22Rv1 (cell line): ENCODE results near the gene ONECUT1.
A peak's percentile ranks its signal among the peaks of the same experiment; 100 is the strongest.

Experiments
- H3K27ac ChIP-seq: fragments of 450-650 bp; 2 replicates; pipeline ENCODE4 v1.5.1; 2017
- ZFX ChIP-seq: fragments of 450-650 bp; IDR thresholded peaks from 2 replicates; pipeline ENCODE4 v1.6.1; 2017; ENCODE audit warnings: antibody characterized with exemption, borderline replicate concordance
- TF ChIP-seq, protein P1 (sequence below): fragments of 450-650 bp; IDR thresholded peaks from 2 replicates; pipeline ENCODE4 v1.5.1; 2017; ENCODE audit warnings: mild to moderate bottlenecking

The ONECUT1 gene

DNA sequence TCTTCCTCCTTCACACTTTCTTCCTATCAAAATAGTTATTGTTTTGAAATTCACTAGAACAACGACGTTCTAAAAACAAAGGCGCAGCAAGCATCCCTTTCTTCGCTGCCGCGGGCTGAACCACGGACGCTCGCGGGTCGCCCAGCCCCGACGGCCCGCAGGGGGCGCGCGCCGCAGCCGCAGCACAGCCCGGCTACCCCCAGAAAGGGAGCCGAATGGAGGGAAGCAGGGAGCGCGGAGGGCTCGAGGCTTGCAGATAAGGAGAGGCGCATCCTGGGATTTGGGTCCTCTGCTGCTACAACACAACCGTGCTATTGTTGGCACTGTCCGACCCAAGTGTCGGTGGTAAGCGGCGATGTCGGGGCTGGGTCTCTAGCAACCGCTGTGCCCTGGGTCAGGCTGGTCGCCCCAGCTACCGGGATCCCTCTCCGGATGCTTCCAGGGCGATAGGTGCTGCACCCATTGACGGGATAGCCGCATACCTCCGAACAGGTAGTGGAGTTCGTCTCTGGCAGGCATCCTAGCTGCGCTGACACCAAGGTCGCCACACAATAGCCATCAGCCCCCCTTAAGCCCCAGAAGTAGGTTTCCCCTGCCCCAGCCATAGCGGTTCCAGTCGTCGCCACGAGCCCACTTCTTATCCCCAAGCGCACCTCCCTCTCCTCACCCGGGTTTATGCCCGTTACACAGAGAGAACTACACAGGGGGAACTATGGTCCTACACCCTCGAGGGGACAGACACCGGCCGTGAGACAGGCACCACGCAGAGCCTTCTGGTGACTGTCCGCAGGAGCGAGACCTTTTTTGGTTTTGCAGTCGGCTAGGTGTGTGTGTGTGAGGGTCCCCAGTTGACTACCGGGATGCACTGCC, 6.0 kb downstream of the ONECUT1 start:
- H3K27ac ChIP-seq, result no peak overlapping the region
- TF ChIP-seq, protein P1, sequence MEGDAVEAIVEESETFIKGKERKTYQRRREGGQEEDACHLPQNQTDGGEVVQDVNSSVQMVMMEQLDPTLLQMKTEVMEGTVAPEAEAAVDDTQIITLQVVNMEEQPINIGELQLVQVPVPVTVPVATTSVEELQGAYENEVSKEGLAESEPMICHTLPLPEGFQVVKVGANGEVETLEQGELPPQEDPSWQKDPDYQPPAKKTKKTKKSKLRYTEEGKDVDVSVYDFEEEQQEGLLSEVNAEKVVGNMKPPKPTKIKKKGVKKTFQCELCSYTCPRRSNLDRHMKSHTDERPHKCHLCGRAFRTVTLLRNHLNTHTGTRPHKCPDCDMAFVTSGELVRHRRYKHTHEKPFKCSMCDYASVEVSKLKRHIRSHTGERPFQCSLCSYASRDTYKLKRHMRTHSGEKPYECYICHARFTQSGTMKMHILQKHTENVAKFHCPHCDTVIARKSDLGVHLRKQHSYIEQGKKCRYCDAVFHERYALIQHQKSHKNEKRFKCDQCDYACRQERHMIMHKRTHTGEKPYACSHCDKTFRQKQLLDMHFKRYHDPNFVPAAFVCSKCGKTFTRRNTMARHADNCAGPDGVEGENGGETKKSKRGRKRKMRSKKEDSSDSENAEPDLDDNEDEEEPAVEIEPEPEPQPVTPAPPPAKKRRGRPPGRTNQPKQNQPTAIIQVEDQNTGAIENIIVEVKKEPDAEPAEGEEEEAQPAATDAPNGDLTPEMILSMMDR, result peak; percentile 77
- TF ChIP-seq ZFX, result no peak

DNA sequence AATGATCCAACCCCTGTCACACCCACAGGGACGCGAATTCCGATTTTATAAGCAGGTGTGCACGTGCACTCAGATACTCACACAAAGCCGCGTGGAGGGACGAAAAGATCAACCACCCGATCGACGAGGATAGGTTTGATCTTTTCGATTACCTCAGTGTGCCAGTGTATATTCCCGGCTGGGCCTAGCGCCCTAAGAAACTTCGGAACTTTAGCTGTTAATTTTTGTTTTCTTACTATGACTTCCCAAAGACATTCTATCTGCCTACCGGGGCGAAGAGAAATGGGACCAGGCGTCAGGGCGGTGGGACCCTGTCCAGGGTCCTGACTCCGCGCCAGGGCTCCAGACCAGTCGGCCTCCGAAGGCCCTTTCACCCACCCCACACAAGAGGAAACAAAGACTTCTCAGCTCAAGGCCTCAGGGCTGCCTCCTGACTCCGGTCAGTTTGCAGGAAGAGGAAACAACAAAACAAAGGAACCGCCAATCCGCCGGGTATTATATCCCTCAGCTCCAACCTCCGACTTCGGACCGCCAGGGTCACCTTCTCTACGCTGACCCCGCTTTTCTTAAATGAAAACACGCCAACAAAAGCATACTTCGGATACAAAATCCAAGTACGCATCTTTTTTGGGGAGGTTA, 6.8 kb downstream of the ONECUT1 start:
- TF ChIP-seq ZFX, result no peak
- TF ChIP-seq, protein P1, result no peak

DNA sequence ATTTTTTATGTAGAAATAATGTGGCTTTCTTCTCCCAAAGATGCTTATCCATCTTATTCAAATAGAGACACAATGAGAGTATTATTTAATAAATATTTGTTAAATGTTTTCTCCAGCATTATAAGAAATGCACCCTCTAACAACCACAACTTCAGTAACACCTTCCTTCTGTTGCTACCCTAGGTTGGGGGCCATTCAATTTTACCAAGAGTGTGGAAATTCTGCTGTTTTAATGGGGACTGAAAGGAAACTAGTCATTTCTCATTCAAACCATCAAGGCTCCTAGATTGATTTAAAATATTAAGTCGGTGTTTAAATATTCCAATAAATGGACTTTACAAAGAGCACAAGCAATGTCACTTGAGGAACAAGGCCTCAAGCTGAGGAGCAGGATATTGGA, 7.6 kb downstream of the ONECUT1 start:
- no peak for TF ChIP-seq ZFX
- TF ChIP-seq, protein P1, result no peak
- no peak overlapping the region for H3K27ac ChIP-seq

More for the DNA sequence above, 6.8 kb downstream of the ONECUT1 start:
- no peak overlapping the region for H3K27ac ChIP-seq

DNA sequence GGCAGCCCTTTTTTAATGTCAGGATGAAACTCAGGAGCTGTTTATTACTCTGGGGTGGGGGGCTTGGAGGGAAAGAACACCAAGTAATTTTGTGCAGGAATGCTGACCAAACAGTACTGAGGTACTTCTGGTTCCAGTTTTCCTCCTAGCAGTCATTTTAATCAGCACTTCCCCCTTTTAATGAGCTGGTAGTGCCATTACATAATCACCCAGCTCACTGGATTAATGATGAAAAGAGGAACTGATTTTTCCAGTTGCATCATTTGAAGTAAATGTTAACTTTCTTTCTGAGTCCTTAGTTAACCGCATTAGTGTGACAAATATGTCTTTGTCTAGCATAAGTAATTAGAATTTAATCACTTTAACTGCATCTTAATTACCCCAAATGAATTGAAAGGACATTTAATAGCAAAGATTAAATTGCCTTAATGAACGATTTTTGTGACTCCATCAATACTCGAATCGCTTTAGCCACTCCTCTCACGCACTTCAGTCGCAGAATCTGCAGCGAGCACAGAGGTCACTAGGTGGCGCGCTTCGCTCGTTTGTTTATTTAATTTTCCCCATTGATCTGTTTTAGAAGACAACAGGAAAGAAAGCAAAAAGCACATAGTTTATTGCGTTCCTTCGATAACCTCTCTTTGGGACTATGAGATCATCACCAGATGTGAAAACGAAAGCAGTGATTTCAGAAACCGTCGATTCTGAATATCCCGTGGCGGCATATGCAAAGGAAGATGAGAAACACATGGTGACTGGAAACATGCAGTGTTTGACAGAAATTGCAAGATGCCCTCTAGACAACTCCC, 9.8 kb downstream of the ONECUT1 start:
- TF ChIP-seq ZFX, result no peak
- TF ChIP-seq, protein P1, result peak; percentile 92
- no peak overlapping the region for H3K27ac ChIP-seq

DNA sequence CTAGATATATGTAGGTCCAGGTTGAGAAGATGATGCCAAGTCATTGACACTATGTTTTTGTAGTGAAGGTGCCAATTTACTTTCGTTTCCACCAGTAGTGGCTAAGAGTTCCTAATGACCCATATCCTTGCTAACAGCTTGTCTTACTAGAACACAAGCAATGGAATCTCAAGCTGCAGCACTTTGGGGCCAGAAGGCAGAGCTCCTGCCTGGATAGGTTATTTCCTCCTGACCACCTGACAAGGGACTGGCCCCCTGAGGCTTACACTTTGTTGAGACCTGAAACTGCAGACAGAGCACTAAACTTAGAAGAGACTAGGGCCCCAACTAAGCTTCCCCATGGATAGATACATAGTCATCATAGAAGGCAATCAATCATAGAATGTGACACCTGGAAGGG, 11.7 kb downstream of the ONECUT1 start:
- TF ChIP-seq, protein P1, result no peak
- TF ChIP-seq ZFX, result no peak
- no peak overlapping the region for H3K27ac ChIP-seq

DNA sequence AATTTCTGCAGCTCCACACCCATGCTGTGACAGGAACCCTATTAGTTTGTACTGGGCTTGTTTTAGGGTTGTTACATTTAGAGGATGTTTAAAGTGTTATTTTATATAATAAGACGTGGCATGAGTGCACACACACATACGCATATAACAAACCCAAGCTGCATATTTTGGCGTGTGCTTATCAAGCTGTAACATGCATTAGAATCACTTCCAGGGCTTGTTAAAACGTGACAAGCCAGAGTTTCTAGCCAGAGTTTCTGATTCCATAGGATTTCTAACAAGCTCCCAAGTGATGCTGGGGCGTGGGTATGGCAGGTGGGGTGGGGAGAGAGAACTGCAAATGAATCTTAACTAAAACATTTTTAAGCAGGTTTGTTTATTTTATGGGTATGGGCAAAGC, 17.4 kb downstream of the ONECUT1 start:
- TF ChIP-seq, protein P1, result no peak
- no peak for TF ChIP-seq ZFX
- no peak overlapping the region for H3K27ac ChIP-seq
